HL-60/S4 treated with phorbol 12-myristate 13-acetate at 8.2 ng/mL for 4 days and 3 days (cell line): ENCODE data around the gene ERBB3.

Source experiments
- in situ Hi-C: fragments of 300-500 bp; cut with MboI; formaldehyde crosslinking; loops from 2 replicates; pipeline ENCODE4 v1.15.0; 2022; ENCODE audit warnings: low sequenced_read_pairs

Gene ERBB3

GRCh38 chr12:56078931-56079722, 838 bp upstream of the ERBB3 start:
- in situ Hi-C loops, result no loop called here

DNA sequence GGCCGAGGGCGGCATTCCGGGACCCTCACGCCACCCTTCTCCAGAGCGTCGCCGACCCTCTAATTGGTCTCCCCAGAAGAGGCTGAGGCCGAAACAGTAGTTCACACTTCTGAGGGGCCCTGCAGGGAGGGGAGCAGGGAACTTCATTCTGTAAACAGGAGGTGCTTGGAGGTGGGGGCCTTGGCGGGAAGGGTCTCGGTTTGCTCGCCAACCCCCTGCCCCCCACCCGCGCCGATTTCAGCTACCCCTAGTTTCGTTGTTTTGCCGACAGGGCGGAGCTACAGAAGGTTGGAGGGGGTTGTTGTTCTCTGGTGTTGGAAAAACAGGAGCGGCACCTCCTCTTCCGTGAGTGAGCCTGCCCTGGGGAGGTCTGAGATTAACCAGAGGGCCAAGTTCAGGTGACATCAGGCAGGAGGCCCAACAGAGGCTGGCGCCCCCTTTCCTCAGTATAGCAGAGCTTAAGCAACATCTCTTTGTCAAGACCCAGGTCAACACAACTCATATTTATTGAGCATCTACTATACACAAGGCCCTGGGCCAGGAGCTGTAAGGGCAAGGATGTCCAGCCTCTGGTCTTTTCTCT, 682 bp downstream of the ERBB3 start:
- in situ Hi-C loops, result no loop called here

- in situ Hi-C loops, result no loop called here
These were observed 1.7 kb downstream of the ERBB3 start for GRCh38 chr12:56081393-56082347.

GRCh38 chr12:56082382-56082781, 2.4 kb downstream of the ERBB3 start:
- in situ Hi-C loops, result no loop called here

- in situ Hi-C loops, result no loop called here
These were observed 3.0 kb downstream of the ERBB3 start for GRCh38 chr12:56082967-56083366.

GRCh38 chr12:56084958-56085543, 5.1 kb downstream of the ERBB3 start:
- in situ Hi-C loops, result no loop called here

- in situ Hi-C loops, result no loop called here
These were observed 6.1 kb downstream of the ERBB3 start for GRCh38 chr12:56086096-56086495.

DNA sequence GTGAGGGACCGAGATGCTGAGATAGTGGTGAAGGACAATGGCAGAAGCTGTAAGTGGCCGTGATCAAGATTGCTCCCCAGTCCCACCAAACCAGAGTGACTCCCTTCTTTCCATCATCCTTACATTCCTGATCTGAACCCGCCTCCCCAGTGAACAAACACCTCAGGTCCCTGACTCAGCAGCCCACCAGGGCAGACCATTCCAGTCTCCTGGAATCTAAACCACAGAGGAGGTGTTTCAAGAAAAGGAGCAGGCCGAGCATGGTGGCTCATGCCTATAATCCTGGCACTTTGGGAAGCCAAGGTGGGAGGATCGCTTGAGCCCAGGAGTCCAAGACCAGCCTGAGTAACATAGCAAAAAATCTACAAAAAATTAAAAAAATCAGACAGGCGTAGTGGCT, 6.6 kb downstream of the ERBB3 start:
- in situ Hi-C loops, result no loop called here

DNA sequence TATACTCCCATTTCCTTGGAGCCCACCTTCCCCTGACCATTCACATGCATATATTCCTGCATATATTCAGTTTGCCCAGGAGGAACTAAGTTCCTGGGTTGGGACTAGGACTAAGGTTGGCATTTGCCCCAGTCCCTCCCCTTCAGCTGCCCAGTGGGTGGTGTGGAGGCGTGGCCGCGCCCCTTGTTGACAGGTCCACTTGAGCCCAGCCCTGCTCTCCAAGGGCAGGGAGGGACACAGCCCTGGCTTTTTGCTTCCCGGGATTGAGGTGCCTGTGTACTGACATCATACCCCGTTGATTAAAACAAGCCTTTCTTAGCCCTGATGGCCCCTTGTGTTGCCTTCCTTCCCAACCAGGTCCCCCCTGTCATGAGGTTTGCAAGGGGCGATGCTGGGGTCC, 7.3 kb downstream of the ERBB3 start:
- in situ Hi-C loops, result no loop called here

GRCh38 chr12:56097738-56098137, 17.8 kb downstream of the ERBB3 start:
- in situ Hi-C loops, result no loop called here

DNA sequence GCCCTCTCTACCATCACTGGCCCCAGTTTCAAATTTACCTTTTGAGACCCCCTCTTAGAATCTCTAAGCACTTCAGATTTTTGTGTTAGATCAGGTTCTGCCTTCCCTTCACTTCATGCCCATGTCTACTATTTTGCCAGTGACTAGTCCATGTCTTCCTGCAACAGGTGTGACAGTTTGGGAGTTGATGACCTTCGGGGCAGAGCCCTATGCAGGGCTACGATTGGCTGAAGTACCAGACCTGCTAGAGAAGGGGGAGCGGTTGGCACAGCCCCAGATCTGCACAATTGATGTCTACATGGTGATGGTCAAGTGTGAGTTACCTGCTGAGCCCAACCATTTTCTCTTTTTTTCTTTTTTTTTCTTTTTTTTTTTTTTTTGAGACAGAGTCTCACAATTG, 18.6 kb downstream of the ERBB3 start:
- in situ Hi-C loops, result no loop called here

DNA sequence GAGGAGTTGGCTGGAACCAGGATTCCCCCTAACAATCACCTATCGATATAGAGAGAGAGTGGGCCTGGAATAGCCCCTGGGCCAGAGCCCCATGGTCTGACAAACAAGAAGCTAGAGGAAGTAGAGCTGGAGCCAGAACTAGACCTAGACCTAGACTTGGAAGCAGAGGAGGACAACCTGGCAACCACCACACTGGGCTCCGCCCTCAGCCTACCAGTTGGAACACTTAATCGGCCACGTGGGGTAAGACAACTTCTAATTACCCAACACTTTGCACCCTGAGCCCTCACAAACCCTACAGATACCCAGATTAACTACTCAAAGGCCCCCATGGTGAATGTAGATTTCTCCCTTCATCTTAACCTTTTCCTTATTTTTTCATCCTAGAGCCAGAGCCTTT, 19.8 kb downstream of the ERBB3 start:
- in situ Hi-C loops, result no loop called here

- in situ Hi-C loops, result no loop called here
These were observed 21.1 kb downstream of the ERBB3 start for GRCh38 chr12:56101045-56101444.

- in situ Hi-C loops, result no loop called here
These were observed 22.7 kb downstream of the ERBB3 start for GRCh38 chr12:56102683-56103065.

- in situ Hi-C loops, result no loop called here
These were observed 23.2 kb downstream of the ERBB3 start for GRCh38 chr12:56103066-56103711.

DNA sequence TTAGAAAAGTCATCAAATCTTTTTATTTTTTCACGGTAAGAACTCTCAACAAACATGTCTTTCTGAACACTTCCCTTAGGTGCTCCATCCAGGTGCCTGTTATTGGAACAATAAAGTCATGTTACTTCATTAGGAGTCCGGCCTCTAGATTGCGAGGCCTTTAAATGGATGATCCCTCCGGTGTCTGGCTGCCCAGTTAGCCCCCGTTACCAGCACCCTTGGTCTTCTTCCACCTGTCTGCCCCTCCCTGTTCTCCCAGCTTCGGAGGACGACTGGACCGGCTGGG, 23.8 kb downstream of the ERBB3 start:
- in situ Hi-C loops, result no loop called here

DNA sequence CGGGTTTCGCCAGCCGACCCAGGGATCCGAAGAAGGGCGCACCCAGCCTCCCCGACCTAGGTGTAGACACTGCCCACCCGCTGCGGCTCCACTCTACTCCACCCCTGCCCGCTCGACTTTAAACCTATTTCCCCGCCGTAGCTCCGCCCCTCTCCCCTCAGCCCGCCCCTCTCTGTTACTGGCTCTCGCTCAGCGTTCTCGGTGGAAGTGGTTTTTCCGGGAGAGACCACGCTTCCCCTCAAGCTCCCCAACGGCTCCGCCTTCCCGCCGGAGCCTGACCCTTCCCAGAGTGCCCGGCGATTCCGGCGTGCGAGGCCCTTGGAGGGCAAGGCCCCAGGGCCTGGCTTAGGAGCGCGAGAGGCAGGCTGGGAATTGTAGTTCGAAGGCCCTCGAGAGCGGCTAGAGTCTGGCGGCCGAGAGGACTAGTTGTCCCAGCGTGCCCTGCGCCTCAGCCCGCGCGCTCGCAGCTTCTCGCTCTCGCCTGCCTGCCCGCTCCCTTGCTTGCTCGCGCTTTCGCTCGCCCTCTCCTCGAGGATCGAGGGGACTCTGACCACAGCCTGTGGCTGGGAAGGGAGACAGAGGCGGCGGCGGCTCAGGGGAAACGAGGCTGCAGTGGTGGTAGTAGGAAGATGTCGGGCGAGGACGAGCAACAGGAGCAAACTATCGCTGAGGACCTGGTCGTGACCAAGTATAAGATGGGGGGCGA, 24.3 kb downstream of the ERBB3 start, which contains the start of gene PA2G4:
PA2G4 (plus strand) TSS at position 451 of the 706 bp plus-strand sequence; CDS start at position 630, 179 bp downstream.
- in situ Hi-C loops, result no loop called here

GRCh38 chr12:56104815-56105608, 25.0 kb downstream of the ERBB3 start:
- in situ Hi-C loops, result no loop called here

DNA sequence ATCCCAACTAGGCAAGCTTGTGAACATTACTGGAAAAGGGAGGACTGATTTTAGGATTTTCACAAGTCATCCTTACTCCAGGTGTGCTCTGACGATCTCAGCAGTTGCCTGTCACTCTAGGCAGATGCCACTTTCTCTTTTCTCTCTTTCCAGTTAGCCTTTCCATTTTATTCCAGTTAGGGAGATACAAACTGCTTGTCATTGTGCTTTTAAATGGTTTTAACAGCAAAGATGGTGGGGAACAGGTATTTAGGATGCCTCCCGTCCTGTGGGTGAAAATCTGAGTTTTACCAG, 25.6 kb downstream of the ERBB3 start:
- in situ Hi-C loops, result no loop called here

DNA sequence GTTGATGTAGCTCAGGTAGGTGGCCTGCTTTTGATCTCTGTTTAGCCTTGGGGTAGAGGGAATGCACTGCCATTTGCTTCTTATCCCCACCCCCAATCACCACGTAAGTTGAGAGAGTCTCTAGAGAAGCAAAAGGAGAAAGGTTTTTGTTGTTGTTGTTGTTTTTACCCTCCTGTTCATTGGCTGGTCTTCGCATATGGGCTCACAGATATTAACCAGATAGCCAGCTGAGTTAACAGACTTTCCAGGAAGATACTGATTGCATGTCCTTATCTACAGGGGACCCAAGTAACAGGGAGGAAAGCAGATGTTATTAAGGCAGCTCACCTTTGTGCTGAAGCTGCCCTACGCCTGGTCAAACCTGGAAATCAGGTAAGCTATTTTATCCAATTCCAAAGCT, 27.3 kb downstream of the ERBB3 start:
- in situ Hi-C loops, result no loop called here
